ENCODE data around the gene GALNT2.
A peak's percentile ranks its signal among the peaks of the same experiment; 100 is the strongest.

GALNT2 gene

DNA sequence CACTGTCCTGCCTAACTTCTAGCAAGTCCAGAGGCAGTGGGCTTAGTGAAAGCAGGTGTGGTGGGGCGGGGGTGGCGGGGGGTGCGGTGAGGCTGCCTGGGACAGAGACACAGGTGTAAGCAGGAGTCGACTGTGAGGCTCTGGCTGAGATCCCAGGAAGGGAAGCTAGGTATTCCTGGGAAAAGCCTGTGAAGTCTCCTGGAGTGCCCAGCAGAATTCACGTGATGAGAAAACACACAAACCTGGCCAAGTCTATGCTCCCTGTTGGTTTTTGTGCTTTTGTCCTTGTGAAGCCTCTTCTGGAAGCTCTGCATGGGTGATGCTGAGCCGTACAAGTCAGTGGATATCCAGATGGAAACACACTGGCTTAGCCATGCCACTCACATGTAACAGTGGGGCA lies 5.3 kb downstream of the GALNT2 start:
- no peak for DNase-seq (ENCODE audit: low read depth)

- DNase-seq (ENCODE audit: low read depth) = no peak
These were observed 5.8 kb downstream of the GALNT2 start for GRCh38 chr1:230072866-230073265.

DNA sequence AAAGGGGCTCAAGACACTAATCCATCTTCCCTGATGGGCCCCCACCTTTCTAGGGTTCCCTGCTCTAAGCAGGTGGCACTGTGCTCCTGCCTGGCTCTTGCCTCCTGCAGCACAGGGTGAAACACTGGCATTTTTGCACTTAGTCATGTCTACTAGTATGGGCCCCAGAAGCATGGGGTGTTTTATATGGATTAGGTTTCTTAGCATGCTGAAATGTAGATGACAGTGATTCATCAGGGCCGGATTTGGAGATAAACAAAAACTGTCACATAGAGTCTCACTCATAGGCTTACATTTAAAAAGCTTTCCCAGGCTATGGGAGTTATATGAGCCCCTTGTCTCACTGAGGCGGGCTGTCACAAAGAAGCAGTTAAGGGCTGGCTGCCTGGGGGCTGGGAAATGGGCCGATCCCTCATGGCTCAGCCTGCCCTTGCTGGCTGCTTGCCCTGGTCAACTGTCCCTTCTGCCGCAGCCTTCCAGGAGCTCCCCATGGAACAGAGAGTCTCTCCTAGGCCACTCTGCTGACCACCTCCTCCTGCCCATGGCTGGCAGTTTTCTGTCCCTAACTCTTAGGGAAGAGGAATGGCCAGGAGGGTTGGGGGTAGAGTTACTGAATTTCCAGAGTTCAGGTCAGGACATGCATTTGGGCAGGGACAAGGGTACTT lies 6.5 kb downstream of the GALNT2 start:
- DNase-seq (ENCODE audit: low read depth) = no peak

GRCh38 chr1:230074270-230074669 lies 7.2 kb downstream of the GALNT2 start:
- DNase-seq (ENCODE audit: low read depth) = no peak

DNA sequence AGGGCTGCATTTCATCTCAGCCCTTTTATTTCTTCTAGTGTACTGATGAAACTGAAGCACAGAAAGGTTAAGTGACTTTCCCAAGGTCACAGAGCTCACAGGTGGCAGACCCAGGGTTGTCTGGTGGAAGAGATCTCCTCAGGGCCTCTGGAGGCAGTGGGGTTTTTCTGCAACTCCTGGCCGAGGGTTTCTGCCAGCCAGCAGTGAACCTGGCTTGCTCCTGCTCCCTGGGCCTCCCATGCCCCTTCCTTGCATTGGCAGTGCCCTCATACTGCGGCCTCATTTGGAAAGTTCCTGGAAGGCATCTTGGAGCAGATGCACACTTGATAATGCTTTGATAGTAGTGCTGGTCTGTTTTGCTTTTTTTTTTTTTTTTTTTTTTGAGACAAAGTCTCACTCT lies 7.7 kb downstream of the GALNT2 start:
- DNase-seq (ENCODE audit: low read depth) = no peak

DNA sequence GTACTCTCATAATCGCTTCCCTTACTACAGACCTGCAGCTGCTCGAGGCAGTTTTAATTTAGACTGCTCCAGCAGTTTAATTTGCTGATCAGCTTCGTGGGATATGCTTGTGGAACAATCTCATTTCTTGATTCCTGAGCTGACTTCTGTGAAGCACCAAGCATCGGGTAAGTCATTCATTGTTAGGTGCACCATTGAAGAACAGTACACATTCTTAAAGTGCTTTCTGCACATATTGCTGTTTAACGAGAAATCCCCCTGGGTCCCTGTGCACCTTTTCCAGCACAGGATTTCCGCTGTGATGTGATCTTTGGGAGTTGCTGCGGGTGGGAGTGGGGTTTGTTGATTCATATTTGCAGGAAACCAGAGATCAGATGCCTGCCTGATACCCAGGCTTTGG lies 9.1 kb downstream of the GALNT2 start:
- DNase-seq (ENCODE audit: low read depth) = no peak

DNA sequence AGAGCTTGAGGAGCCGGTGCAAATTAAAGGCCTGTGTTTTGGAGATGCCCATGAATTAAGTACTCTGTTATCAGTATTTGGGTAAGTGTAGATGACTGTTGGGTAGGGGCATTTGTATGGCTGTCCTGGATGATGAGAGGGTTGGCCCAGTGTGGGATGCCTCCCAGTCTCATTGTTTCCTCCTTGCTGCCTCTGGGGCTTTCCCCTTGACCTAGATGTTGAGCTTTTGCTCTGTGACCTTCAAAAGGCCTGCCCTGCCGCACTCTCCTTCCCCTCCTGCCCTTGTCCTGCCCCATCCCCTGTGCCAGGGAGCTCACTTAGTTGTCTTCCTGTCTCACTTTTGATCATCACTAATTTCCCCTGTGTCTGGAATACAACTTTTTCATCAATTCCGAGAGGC lies 10.0 kb downstream of the GALNT2 start:
- no peak for DNase-seq (ENCODE audit: low read depth)

- DNase-seq (ENCODE audit: low read depth) = no peak
These were observed 10.6 kb downstream of the GALNT2 start for GRCh38 chr1:230077436-230078213.

DNA sequence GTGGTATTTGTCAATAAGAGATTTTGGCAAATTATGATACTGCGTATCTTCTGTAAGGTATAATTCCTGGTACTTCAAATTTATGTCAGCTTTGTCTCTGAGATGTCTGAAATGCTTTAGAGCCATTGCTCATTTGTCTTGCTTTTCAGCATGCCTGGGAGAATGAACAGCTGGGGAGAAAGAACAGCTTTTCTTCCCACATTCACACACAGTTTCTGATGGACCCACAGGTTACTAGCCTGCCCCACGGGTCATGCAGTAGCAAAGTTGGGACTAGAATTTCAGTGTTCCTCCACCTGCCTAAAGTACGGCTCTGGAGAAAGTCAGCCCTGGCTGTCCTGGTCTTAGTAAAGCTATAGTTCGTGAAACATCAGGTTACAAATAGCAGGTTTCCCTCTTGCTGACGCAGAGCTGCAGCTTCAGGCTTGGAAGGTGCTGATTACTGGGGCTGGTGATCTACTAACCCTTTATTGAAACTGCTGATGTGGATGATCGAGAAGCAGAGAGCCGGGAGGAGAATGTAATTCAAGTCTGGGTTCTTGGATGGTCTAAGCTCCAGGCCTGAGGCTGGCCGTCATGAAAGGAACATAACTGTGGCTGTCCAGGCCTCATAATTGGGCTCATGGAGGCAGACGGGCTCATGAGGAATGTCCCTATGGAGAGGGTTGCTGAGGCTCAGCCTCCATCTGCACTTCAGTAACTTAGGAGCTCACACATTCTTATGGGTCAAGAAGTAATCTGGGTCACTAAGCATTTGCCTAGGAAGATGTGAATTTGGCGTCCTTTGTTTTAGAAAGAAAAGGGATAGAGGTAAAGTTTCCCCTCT lies 12.4 kb downstream of the GALNT2 start:
- no peak for DNase-seq (ENCODE audit: low read depth)

DNA sequence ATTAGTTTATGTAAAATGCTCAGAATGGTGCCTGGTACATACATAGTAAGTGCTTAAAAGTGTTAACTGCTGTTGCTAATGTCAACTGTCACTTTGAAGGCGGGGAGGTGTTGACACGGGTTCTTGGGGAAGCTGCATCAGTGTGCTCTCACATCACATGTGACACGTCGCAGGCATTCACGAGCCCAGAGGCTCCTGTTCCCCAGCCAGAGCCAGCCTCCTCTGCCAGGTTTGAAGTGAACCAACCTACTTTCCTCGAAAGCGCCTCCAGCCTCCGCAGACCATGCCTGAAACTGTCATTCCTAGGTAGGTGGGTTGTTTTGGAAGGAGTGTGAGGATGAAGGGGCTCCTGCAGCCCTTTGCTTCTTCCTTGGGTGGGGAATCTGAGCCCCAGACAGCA lies 13.8 kb downstream of the GALNT2 start:
- no peak for DNase-seq (ENCODE audit: low read depth)

DNA sequence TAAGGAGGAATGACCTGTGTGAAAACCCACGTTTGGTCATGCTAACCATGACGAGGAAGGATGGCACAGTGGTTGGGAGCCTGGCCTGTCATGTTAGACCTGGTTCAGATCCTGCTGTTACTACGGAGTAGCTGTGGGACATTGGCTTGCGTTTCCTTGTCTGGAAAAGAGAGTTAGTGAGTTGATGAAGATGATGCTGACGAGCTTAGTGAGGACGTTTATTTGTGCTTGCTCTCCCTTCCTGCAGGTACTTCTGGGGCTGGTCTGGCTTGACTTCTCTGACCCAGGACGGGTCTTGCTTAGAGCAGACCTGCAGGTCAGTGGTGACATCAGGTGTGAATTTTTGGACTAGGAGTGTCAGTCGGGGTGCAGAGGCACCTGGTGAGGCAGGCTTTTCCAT lies 14.7 kb downstream of the GALNT2 start:
- no peak for DNase-seq (ENCODE audit: low read depth)

DNA sequence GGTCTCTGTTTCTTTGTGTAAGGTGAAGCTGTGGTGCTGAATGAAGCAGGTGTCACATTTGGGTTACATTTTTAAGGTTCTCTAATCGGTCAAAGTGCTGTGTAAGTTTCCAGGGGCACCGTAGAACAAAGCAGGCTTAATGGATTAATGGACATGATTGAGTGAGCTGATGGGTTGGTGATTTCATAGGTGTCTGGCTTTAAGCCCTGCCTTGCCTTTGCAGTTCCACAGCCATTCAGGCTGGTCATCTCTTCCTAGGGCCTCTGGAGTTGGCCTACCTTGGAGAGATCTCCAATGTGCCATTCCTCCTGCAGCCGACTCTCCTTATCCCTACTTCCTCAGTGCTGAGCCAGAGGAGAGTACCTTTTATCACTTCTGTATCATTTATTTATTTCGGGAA lies 15.2 kb downstream of the GALNT2 start:
- no peak for DNase-seq (ENCODE audit: low read depth)

- no peak for DNase-seq (ENCODE audit: low read depth)
These were observed 16.0 kb downstream of the GALNT2 start for GRCh38 chr1:230083053-230083452.

DNA sequence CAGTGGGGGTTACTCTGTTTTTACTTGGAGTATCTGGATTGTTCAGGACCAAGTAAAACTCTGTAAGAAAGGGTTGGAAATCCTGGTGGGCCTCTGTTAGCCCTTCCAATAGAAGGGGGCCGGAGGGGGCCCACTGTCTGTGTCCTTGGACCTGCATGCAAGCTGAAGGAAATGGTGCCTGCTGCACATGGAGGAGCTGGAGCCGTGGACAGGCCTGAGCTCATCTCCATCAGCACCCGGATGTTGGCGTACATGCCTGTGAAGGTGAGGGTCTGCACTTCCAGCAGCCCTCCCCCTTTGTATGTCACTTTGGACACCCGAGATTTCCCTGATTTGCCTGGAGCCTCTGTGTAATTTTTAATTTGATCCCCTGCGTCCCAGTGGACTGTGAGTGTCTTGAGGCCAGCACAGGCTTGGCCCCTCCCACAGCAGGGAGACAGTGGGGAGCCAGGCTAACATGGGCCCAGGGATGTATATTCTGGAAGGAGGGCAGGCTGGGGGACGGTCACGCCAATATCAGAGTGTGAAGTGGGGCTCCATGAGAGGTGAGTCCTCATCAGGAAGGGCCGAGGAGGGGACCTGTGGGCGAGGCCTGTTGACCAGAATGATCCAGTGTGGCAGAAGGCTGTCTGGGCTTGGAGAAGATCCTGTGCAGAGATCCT lies 16.8 kb downstream of the GALNT2 start:
- DNase-seq (ENCODE audit: low read depth) = no peak

- DNase-seq (ENCODE audit: low read depth) = peak; percentile 25
These were observed 17.6 kb downstream of the GALNT2 start for GRCh38 chr1:230084408-230085177.

DNA sequence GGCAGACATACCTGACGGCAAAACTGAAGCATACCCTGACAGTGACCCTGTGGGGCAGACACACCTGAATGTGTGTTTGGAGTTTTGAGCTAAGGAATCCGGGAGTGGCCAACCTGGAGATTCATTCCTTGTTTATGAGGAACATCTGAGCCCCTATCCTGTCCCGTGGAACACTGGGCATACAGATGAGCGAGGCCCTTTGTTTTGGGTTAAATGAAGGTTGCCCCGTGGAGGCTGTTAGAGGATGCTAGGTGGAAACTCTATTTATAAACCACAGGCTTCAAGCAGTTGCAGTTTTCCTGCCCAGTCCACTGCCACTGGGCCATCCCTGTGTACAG lies 18.1 kb downstream of the GALNT2 start:
- no peak for DNase-seq (ENCODE audit: low read depth)

GRCh38 chr1:230086151-230086550 lies 19.1 kb downstream of the GALNT2 start:
- no peak for DNase-seq (ENCODE audit: low read depth)

GRCh38 chr1:230087028-230087716 lies 20.1 kb downstream of the GALNT2 start:
- DNase-seq (ENCODE audit: low read depth) = no peak

- no peak for DNase-seq (ENCODE audit: low read depth)
These were observed 20.7 kb downstream of the GALNT2 start for GRCh38 chr1:230087717-230088105.

DNA sequence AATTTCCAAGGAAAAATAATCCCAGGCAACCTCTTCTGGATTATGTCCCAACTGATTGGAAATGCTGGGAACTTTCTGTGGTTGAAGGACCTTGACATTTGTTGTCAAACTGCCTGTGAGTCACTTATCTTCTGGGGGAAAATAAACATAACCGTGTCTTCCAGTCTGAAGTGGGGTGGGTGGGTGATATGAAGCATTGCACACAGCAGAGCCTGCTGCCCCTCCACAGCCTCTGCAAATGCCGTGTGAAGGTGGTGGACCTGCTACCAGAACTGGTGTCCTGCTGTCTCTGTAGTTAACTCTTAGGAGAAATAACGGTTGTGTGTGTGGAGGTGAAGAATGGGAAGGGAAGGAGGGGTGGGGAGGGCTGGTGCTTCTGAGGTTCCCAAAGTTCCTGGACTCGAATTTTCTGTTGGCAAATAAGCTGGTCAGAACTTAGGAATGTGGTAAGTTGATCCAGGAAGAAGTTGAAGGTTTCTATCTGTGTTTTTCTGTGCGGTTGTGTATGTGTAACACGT lies 23.2 kb downstream of the GALNT2 start:
- no peak for DNase-seq (ENCODE audit: low read depth)

All from stimulated activated CD8-positive, alpha-beta memory T cell treated with anti-CD3 and anti-CD28 coated beads, Interleukin-7, amount 100 ng/mL, for 24 hours (primary cell).